EL (cell line): ENCODE data around the gene ASTN2.
"Not testable (repeated sequence)": the region's sequence is repeated elsewhere in the genome, so short reads cannot be mapped to it uniquely, and the experiment has no call there.

Experiments
- DNase-seq: peaks from one replicate; pipeline ENCODE4 v3.0.0-alpha.2; 2016

Gene ASTN2

DNA sequence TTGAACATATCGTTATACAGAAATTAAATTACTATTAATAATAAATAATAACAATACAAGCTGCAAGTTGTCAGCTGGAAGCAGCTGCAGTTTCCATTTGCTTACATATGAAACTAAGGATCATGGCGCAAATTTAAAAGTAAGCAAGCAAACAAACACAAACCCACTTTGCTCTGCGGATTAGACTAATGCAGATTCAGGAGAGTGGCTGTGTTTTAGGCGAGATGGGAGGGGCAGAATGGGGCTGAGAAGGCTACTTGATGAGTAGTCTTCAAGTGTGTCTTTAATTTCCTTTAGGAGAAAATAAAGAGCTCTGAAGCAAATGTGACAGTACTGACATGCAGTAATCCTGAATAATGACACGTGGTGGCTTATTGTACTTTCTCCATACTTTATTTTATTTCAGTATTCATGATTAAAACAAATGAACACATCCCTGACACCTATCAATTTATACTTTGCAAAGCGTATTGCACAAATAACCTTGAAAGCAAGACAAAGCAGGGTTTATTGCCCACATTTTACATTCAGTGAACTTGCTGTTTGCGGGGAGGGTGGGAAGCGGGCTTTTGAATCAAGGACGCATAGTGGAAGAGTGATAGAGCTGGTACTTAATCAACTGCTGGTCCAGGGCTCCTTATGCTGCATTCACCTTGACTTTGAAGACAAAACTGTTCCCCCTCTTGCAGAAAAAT is 949.1 kb downstream of the ASTN2 start:
- DNase-seq = no peak

DNA sequence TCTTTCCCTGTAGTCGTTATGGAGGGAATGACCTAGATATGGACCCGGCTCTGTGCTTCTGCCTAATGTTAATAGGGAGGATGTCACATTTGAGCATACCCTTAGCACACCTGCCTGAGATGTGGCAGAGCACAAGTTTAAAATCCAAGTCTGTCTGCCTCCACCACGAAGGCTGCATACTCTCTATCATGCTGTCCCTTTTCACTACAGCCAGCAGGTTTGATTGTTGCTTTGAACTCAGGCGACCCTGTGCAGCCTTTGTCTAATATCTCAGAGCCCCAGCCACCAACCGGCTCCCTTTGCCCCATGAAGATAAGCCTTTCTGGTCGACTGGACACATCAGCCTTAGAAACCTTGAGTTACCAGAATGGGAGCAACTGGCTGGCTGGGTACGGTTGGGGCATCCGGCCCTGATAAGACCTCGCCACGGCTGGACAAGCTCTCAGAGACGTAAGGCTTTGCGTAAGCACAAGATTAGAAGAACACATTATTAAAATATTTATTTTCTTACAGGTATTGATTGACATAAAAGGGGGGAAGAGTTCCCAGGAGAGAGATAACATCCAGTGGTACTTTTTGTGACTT is 949.8 kb downstream of the ASTN2 start:
- no peak for DNase-seq

DNA sequence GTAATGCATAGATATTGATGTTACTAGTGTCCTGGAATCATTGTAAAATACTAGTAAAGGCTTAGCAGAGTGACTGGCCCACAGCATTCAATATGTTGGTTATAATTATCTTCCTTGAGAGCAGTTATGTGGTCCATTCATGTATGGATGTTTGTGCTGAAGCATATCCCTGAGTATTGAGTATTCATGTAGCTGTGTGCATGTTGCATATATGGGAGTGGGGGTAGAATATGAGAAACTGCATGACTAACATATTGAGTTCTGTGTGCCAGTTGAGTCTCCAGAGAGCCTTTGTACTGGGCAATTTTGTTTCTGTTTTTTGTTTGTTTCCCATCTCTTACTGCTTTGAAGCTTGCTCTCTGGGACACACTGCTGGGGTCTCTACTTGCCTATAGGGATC is 950.4 kb downstream of the ASTN2 start:
- DNase-seq = no peak

DNA sequence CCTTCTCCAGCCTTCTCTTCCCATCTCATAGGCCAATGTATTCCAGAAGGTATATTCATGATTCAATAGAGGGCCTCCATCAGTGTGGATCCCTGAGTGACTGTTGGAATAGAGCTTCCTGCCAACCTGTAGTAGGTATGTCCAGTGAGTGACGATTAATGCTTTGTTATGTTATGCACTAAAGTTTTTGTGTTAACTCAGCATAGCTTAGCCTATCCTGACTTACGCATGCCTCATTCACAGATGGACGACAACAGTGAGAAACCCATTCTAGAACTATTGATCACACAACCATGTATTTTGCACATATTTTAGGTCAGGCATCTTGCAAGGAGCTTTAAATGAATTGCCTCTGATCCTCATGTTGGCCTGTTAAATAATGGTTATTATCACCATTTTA is 953.2 kb downstream of the ASTN2 start:
- no peak for DNase-seq

DNA sequence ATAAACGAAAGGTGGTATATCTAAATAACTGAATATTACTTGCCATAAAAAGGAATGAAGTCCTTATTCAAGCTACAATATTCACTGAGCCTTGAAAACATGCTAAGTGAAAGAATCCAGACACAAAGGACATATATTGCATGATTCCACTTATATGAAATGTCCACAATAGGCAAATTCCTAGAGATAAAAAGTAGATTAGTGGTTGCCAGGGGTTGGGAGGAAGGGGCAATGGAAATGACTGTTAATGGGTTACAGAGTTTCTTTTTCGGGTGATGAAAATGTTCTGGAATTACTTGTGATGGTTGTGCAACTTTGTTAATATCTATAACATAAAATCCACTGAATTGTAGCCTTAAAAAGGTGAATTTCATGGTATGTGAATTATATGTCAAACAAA is 954.8 kb downstream of the ASTN2 start:
- no peak for DNase-seq

DNA sequence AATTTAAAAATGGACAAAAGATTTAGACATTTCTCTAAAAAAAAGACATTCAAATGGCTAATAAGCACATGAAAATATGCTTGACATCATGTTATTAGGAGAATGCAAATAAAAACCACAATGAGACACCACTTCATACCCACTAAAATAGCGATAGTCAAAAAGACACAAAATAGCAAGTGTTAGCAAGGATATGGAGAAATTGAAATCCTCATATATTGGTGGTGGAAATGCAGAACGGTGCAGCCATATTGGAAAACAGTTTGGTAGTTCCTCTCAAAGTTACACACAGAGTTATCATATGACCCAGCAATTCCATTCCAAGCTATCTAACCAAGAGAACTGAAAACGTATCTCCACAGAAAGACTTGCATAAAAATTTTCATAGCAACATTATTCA is 955.3 kb downstream of the ASTN2 start:
- DNase-seq = no peak

DNA sequence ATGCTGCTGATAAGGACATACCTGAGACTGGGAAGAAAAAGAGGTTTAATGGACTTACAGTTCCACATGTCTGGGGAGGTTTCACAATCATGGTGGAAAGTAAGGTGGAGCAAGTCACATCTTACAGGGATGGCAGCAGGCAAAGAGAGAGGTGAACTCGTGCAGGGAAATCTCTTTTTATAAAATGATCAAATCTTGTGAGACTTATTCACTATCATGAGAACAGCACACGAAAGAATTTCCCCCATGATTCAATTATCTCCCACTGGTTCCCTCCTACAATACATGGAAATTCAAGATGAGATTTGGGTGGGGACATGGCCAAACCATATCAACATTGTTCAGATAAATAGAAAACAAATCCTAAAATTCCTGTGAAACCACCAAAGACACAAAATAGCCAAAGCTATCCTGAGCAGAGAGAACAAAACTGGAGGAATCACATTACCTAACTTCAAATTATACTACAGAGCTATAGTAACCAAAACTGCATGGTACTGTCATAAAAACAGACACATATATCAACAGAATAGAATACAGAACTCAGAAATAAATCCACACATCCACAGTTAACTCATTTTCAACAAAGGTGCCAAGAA is 958.3 kb downstream of the ASTN2 start:
- no peak for DNase-seq

DNA sequence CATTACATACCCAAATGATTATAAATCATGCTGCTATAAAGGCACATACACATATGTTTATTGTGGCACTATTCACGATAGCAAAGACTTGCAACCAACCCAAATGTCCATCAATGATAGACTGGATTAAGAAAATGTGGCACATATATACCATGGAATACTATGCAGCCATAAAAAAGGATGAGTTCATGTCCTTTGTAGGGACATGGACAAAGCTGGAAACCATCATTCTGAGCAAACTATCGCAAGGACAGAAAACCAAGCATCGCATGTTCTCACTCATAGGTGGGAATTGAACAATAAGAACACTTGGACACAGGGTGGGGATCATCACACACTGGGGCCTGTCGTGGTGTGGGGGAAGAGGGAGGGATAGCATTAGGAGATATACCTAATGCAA is 960.3 kb downstream of the ASTN2 start:
- not testable (repeated sequence) for DNase-seq

DNA sequence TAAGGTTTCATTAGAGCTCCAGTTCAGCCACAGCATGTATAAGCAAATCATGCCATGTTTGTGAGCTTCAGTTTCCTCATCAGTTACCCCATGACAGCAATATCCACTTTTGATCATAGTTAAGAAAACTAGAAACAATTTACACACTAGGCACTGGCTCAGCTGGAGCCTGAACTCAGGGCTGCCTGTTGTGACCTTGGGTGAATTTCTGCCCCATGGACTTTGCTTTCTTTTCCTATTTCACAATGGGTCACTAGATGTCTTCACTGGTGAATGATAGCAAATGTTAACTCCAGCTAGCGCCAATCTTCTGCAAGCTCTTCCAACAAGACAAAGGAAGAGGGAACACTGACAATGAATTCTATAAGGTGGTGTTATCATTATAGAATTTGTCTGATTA is 961.1 kb downstream of the ASTN2 start:
- no peak for DNase-seq

DNA sequence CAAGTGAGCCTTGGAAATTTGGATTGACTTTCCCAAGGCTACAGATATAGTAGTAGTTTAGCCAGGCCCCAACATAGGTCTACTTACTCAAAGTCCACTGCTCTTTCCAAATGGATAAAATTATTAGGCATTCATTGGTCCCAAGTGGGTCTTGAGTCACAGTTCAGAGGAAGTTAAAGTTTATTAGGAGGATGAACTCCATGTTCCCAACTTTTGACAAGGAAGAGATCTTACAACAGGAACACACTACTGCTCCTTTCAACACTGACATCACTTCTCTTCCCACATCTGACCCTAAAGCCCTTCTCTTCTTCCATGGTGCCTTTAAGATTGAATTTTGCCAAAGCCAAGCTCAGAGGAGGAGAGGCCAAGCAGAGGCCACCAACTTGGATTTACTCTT is 962.2 kb downstream of the ASTN2 start:
- DNase-seq = no peak

DNA sequence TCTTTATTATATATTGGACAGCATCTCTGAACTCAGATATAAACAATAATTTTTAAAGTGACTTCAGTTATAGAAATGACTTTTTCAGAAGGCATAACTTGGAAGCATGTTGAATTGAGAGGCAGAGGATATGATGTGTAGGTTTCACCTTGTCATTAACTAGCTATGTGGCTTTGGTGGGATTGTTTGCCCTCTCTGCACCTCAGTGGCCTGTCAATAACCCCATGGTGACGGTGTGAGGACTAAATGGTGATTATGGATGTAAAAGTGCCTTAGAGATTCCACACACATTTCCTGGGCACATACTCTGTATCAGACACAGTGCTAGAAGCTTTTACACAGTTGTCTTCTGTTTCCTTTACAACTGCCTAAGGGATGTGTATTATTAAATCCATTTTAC is 962.6 kb downstream of the ASTN2 start:
- DNase-seq = no peak

DNA sequence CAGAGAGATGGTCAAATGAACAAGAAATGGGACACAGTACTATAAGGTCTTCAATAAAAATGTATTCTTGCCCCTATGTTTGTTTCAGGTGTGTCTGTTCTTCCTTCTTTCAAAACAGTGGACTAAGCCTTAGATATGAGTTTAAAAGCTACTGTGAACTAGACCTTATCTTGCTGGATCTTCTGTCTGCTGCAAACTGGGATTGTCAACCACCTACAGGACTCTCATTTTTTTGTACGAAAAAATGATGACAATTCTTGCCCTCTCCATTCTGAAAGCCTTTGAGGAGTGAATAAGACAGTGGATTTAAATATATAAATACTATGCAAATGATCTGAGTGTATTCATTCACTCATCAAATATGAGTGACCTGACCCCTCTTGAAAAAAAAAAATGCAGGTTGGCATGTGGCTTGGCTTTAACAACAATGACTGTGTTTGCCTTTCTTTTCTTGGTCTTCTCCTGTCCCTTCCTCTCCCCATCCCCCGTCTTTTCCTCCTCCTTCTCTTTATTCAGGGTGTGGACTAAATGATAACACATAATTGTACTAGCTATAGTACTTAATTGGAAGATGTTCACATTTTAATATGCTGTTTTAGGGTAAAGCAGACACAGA is 963.2 kb downstream of the ASTN2 start:
- no peak for DNase-seq

DNA sequence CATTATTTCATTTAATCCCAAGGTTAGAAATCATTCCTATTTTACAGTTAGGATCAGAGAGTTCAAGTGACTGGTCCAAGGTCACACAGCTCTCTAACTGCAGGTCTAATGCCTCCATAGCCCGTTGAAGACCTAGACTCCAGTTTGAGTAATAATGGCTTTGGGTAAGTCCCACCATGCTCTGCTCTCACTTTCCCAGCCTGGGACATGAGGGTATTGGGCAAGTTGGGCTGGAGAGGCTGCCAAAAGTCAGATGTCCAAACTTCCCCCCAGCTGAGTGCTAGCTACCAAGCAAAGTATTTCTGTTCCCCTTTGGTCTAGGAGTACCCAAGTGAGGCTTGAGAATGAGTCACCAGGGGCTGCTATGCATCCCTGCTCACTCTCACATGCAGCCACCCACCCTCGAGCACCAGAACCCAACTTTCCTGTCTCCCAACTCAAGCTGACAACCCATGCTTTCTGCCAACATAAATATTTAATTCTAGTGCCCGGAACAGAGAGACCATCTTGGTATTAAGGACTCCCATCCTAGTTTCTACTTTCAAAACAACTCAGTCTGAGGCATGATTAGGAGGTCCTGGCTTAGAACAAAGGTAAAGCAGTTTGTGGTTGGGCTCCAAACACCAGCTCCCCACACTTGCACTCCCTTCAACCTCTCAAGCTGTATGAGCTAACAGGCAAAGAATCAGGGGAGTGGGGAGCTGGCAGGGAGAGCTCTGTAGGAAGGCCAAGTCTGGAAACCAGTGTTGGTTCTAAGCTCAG is 964.3 kb downstream of the ASTN2 start:
- peak; percentile 69 for DNase-seq

DNA sequence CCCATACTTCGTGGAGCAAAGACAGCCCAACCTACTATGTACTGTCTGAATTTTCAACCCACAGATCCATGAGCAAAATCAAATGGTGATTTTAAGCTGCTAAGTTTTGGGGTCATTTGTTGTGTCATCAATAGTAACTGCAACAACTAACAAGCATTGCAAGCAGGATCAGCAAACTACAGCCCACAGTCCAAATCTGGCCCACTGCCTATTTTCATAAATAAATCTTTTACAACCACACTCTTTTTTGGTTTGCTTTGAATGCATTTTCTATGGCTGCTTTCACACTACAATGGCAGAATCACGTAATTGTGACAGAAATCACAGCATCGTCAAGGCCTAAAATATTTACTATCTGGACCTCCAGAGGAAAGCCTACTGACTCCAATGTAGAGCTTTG is 964.9 kb downstream of the ASTN2 start:
- DNase-seq = no peak

DNA sequence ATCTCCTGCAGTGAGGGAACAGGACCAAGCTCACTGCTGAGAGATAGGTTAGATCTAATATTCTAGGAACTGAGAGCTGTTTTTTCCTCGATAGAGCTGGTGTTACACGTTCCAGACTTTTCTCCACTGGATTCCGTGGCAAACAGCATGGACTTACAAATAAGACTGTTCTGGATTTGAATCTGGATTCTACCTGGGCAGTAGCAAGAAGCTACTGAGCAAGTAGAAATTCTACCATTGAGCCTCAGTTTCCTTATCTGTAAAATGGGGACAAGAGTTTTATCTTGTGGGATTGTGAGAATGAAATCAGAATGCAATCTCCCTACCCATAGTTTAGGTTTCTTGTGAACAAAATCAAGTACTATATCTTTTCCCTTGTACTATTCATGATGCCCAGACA is 966.4 kb downstream of the ASTN2 start:
- DNase-seq = no peak

DNA sequence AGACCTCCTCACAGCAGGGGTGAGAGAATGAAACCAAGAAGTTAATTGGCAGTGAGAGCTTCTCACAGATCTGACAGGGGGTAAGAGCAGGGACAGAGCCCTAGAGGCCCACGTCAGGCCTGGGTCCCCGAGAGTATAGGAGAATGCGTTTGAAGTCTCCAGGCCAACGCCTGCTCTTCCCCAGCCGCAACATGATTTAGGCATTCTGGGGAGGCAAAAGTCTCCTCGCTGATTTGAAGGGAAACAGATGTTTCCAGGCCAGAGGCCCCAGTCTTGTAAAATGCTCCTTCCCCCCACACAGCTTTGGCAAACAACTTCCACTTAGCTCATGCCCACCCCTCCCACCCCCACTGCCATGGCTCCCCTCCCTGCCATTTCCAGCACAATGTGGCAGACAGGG is 966.9 kb downstream of the ASTN2 start:
- no peak for DNase-seq

DNA sequence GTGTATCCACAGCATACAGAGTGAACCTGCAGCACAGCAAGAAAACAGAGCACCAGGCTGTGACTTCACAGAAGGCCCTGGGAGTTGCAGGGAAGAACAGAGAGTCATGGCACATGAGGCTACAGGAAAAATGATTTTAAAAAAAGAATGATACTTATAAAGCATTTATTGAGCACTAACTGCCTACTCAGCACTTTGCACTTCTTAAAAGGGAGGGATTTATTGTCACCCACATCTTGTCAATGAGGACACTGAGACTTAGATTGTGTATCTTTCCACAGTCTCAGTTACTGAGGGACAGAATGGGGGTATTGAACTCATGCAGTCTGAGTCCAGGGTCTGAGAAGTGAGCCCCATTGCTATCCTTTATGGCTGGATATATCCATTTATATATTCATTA is 972.3 kb downstream of the ASTN2 start:
- no peak for DNase-seq

DNA sequence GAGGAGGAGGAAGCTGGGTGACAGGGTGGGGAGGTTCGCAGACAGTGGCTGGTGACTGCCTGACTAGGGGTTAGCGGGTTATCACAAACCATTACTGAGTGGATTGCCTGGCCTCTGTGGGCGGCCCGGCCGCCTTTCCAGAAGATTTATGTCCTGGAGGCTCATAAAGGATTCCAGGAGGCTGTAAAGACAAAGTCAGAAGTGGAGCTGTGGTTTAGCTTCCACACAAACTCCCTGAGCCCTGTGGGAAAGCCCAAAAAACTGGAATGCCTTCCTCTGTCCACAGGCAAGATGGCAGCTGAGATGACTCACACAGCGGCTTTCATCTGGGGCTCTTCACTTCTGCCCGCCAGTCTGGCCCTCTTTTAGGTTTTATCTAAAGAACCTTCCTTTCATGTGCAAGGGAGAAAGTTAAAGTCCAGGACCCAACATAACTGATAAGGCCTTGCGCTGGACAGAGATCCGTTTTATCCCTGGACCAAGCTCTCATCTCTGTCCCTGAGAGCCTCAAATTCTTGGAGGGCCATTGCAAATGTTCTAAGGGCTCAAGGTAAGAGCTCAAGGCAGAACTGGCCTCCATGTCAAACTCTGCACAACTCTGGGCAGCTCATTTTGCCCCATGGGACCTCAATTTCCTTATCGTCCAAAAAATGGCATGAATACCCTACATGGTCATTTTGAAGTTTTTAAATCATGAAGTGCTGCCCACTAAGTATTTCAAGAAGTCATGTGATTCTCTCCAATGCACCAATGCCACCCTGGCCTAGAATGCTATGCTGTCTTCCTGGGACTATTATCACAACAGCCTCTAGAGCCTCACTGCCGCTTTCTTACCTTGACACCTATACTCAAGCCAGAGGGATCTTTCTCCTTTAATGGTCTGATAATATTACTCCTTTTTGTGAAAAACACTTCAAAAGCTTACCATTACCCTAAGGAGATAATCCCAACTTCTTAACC is 977.2 kb downstream of the ASTN2 start:
- no peak for DNase-seq

DNA sequence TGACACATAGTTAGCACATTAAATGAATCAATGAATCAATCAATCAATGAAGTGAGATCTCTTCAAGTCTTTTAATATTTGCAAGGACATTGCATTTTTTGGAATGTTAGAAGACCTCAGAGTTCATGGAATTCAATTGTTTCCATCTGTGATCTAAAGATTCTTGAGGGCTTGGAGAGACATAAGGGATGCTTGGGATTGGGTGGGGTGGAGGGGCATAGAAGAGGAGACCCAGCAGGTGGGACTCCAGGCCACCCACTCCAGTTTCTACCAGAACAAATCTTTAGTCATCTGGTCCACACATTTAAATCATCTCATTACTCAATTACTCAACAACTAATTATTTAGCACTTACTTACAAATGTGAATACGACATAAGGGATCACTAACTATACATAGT is 978.7 kb downstream of the ASTN2 start:
- no peak for DNase-seq

DNA sequence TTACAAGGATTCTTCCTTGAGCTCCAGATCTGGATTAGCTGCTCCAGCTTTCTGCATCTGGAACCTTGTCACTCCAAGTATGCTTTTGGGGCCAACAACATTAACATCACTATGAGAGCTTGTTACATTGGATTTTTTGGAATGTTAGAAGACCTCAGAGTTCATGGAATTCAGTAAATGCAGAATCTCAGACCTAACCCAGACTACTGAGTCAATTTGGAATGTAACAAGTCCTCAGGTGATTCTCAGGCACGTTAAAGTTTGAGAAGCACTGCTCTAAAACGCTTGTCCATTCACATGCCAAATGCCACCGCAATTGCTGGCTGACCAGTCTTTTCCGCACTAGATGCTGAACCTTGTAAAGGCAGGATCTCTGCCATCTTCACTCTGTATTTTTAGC is 979.2 kb downstream of the ASTN2 start:
- no peak for DNase-seq

DNA sequence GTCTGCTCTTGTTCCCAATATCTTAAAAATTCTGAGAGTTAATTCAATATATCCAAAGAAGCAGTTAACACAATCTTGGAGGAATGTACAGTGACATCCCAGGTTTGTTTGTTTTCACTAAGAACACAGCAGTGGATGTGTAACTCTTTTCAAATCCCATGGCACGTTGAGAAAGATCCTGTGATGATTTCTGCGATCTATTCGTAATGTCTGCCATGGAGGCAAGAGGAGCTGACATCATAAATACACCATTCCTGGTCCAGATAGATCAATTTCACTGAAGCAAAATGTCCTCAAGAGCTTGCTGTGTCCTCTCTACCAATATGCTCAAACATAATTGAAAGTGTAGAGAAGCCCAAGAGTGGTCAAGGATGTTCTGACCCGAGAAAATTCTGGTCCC is 980.5 kb downstream of the ASTN2 start:
- DNase-seq = no peak

DNA sequence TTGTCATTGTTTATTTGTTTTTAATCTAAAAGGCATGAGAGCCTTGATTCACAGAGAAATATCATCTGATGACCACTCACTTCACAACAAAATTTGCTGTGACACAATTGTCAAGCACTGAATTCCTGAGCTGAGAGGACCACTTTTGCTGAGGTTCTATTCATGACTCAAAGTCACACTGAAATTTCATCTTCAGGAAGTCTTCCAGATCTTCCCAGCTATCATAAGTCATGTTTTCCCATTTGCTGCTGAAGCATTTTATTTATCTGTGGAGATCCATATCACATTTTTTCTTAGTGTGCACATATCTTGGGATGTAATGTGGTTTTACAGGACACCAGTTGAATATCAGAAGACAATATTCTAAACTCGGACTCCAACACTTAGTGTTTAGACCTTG is 982.8 kb downstream of the ASTN2 start:
- DNase-seq = no peak
